ENCODE results near the gene LGI1. TPM values are rescaled to one million over a fixed set of nuclear protein-coding genes. Genes with fewer than 3 reads are reported as not detected.

The LGI1 gene
- polyA plus RNA-seq, 4 donors: 0.24 to 2.3 TPM; not detected in 2

DNA sequence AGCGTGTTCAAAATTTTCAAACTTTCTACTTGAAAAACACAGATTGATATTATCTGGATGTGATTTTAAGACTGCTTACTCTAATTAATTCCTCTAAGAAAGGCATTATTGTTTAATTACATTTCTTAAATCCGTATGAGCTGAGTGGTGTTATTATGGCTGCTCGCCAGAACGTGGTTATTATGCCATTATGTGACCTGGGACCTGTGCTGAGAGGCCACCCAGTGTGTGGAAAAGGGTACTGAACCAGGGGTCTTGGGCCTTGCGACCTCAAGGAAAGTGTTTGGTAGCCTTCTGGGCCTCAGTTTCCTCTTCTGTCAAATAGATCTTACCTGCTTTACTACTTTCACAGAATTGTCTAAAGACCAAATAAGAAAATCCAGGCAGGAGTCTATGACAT is 15.4 kb downstream of the LGI1 start:
- FAIRE-seq (no peak), DNase-seq (no peak)
- H3K9me3 ChIP-seq (ENCODE audit: control insufficient read depth in 2 of 2, insufficient read depth in 1 of 2, low read depth in 1 of 2, low read length in 1 of 2): no peaks in the 10 kb centered on the region
- H3K27ac ChIP-seq (ENCODE audit: low read depth in 1 of 3, low read length in 2 of 3): no peak overlapping the region
- no peak overlapping the region for H3K4me3 ChIP-seq (ENCODE audit: low read depth in 1 of 3, low read length in 3 of 3)
- H3K4me1 ChIP-seq (ENCODE audit: control insufficient read depth in 3 of 3, insufficient read depth in 2 of 3, low read depth in 1 of 3, low read length in 2 of 3): no peaks in the 10 kb centered on the region
- WGBS, 3 donors: 65 to 73% (median 68%) methylated on average over 5 of the region's 5 CpGs
- no peaks in the 10 kb centered on the region for H3K36me3 ChIP-seq (ENCODE audit: control insufficient read depth in 3 of 3, insufficient read depth in 2 of 3, low read depth in 1 of 3, low read length in 3 of 3)
- H3K27me3 ChIP-seq (ENCODE audit: control insufficient read depth in 3 of 3, insufficient read depth in 3 of 3, low read length in 3 of 3): peaks cover 0 to 2% (median 2%) of the 10 kb centered on the region in 3 donors

DNA sequence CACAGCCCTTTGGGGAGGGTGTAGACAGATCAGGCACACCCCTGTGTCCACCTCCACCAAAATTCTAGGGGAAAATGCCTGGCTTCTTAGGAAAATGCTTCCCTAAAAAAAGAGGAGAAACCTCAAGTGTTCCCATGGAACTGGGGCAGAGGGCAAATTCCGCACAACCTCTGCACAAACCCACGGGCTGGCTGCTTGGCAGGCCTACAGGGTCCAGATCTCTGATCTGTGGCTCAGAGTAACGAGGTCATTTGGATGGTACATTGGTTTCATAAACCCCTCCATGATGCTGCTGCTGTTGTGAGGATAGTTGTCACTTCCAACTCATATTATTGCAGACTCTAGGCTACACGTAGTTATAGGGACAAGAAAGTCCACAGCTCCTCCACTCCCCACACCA is 16.0 kb downstream of the LGI1 start:
- H3K27ac ChIP-seq (ENCODE audit: low read depth in 1 of 3, low read length in 2 of 3): no peak overlapping the region
- no peaks in the 10 kb centered on the region for H3K36me3 ChIP-seq (ENCODE audit: control insufficient read depth in 3 of 3, insufficient read depth in 2 of 3, low read depth in 1 of 3, low read length in 3 of 3)
- FAIRE-seq (no peak), DNase-seq (no peak)
- no peak overlapping the region for H3K4me3 ChIP-seq (ENCODE audit: low read depth in 1 of 3, low read length in 3 of 3)
- peaks cover 0 to 2% (median 2%) of the 10 kb centered on the region in 3 donors for H3K27me3 ChIP-seq (ENCODE audit: control insufficient read depth in 3 of 3, insufficient read depth in 3 of 3, low read length in 3 of 3)
- H3K9me3 ChIP-seq (ENCODE audit: control insufficient read depth in 2 of 2, insufficient read depth in 1 of 2, low read depth in 1 of 2, low read length in 1 of 2): no peaks in the 10 kb centered on the region
- WGBS, 3 donors: 39 to 67% (median 52%) methylated on average over 4 of the region's 4 CpGs
- H3K4me1 ChIP-seq (ENCODE audit: control insufficient read depth in 3 of 3, insufficient read depth in 2 of 3, low read depth in 1 of 3, low read length in 2 of 3): no peaks in the 10 kb centered on the region

DNA sequence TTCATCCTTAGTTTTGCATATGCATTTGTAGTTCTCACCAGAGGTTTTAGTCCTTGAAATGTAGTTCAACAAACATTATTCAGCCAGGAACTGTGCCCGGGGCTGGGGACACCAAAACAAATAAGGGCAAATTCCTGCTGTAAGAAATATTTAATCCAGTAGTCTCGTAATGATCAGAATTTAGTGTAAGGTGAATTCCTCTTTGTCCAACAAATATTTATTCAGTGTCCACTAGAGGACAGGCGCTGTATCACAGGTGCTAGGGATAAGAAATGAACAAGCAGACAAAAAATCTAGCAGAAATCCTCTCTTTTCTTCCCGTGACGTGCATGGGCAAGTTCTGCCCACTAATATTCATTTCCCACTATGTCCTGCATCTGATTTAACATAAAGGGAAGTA is 17.6 kb downstream of the LGI1 start:
- Histone ChIP-seq H3K36me3 (ENCODE audit: control insufficient read depth in 3 of 3, insufficient read depth in 2 of 3, low read depth in 1 of 3, low read length in 3 of 3) (no peaks in the 10 kb centered on the region), H3K27ac (ENCODE audit: low read depth in 1 of 3, low read length in 2 of 3) (no peak overlapping the region), H3K27me3 (ENCODE audit: control insufficient read depth in 3 of 3, insufficient read depth in 3 of 3, low read length in 3 of 3) (peaks cover 0 to 2% (median 0%) of the 10 kb centered on the region in 3 donors), H3K9me3 (ENCODE audit: control insufficient read depth in 2 of 2, insufficient read depth in 1 of 2, low read depth in 1 of 2, low read length in 1 of 2) (no peaks in the 10 kb centered on the region), H3K4me3 (ENCODE audit: low read depth in 1 of 3, low read length in 3 of 3) (no peak overlapping the region), H3K4me1 (ENCODE audit: control insufficient read depth in 3 of 3, insufficient read depth in 2 of 3, low read depth in 1 of 3, low read length in 2 of 3) (no peaks in the 10 kb centered on the region)
- WGBS, 3 donors: 64 to 77% (median 66%) methylated on average over 5 of the region's 5 CpGs
- DNase-seq (no peak), FAIRE-seq (no peak)

DNA sequence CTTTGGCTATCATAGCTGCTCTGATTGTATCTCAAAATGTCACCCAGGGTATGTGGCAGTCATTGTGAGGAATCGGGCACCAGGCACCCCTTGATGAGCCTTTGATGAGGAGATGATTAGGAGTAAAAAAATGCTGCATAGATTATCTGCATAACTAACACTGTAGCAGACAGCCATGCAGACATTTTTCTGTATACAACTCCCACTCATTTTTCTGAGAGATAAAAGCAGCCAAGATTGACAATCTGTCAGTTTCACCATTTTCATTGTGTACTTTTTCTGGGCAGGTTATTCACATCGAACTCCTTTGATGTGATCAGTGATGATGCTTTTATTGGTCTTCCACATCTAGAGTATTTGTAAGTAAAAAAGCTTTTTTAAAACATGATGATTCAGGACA is 19.4 kb downstream of the LGI1 start:
- Histone ChIP-seq H3K4me3 (ENCODE audit: low read depth in 1 of 3, low read length in 3 of 3) (no peak overlapping the region), H3K27me3 (ENCODE audit: control insufficient read depth in 3 of 3, insufficient read depth in 3 of 3, low read length in 3 of 3) (peaks cover 0 to 2% (median 0%) of the 10 kb centered on the region in 3 donors), H3K36me3 (ENCODE audit: control insufficient read depth in 3 of 3, insufficient read depth in 2 of 3, low read depth in 1 of 3, low read length in 3 of 3) (no peaks in the 10 kb centered on the region), H3K4me1 (ENCODE audit: control insufficient read depth in 3 of 3, insufficient read depth in 2 of 3, low read depth in 1 of 3, low read length in 2 of 3) (no peaks in the 10 kb centered on the region), H3K27ac (ENCODE audit: low read depth in 1 of 3, low read length in 2 of 3) (no peak overlapping the region), H3K9me3 (ENCODE audit: control insufficient read depth in 2 of 2, insufficient read depth in 1 of 2, low read depth in 1 of 2, low read length in 1 of 2) (no peaks in the 10 kb centered on the region)
- DNase-seq: no peak
- FAIRE-seq: no peak
- 52 to 64% (median 53%) methylated on average over 2 of the region's 2 CpGs for WGBS, 3 donors

DNA sequence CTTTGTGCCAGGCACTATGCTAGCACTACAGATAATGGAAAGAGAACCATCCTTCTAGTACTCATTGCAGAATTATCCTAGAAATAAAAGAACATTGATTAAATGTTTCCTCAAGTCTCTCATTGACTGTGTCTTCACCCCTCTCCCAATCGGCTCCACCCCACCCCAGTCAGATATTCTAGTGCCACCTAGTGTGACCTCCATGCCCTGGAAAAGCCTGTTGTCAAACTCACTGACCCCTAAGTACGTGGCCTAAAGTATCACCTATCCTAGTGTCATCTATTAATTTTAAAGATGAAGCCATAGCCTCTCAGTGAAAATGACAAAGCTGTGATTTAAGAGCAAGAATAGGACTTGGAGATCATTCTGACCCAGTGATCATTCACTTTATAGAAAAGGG is 26.3 kb downstream of the LGI1 start:
- no peaks in the 10 kb centered on the region for H3K36me3 ChIP-seq (ENCODE audit: control insufficient read depth in 3 of 3, insufficient read depth in 2 of 3, low read depth in 1 of 3, low read length in 3 of 3)
- WGBS, 3 donors: 44 to 59% (median 47%) methylated on average over 2 of the region's 2 CpGs
- no peak for FAIRE-seq

DNA sequence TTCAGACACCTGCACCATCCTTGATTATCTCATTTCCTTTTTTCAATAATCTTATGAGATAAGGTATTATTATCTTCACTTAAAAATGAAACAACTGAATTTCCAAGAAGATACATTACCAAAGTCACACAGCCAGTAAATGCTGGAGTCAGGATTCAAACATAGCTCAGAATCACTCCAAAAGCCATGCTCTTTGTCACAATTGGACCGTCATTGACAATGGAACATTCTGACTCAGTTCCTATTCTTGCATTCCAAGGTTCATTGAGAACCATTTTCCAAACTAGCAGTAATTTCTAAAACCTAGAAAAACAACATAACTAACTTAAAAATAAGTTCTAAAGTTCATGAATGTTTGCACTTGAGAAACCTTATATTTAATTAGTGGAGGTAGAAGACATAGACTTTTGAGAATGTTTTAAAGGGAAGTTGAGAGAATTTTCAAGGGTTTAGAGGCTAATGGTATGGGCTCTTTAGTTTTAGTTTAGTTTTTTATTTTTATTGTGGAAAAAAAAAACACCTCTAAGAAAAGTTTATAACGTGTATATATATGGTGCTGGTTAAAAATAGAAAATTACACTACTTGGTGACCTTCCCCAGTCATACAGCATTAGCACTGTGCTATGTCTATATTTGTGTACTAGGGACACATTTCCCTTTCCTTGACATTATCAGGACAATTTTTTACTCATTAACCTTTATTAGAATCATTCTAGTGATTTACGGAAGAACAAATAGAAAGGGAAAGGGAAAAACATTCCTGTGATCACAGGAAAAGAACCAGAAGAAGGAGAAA is 30.9 kb downstream of the LGI1 start:
- Histone ChIP-seq H3K36me3 (ENCODE audit: control insufficient read depth in 3 of 3, insufficient read depth in 2 of 3, low read depth in 1 of 3, low read length in 3 of 3) (no peaks in the 10 kb centered on the region), H3K4me3 (ENCODE audit: low read depth in 1 of 3, low read length in 3 of 3) (no peak overlapping the region), H3K27me3 (ENCODE audit: control insufficient read depth in 3 of 3, insufficient read depth in 3 of 3, low read length in 3 of 3) (peaks cover 0 to 2% (median 2%) of the 10 kb centered on the region in 3 donors), H3K27ac (ENCODE audit: low read depth in 1 of 3, low read length in 2 of 3) (no peak overlapping the region), H3K4me1 (ENCODE audit: control insufficient read depth in 3 of 3, insufficient read depth in 2 of 3, low read depth in 1 of 3, low read length in 2 of 3) (no peaks in the 10 kb centered on the region), H3K9me3 (ENCODE audit: control insufficient read depth in 2 of 2, insufficient read depth in 1 of 2, low read depth in 1 of 2, low read length in 1 of 2) (no peaks in the 10 kb centered on the region)
- FAIRE-seq: no peak
- DNase-seq: no peak
- WGBS, 3 donors: 60 to 65% (median 62%) methylated on average over 3 of the region's 3 CpGs

More for the DNA sequence above, 26.3 kb downstream of the LGI1 start:
- Histone ChIP-seq H3K27ac (ENCODE audit: low read depth in 1 of 3, low read length in 2 of 3) (no peak overlapping the region), H3K27me3 (ENCODE audit: control insufficient read depth in 3 of 3, insufficient read depth in 3 of 3, low read length in 3 of 3) (peaks cover 0 to 2% (median 2%) of the 10 kb centered on the region in 3 donors), H3K9me3 (ENCODE audit: control insufficient read depth in 2 of 2, insufficient read depth in 1 of 2, low read depth in 1 of 2, low read length in 1 of 2) (no peaks in the 10 kb centered on the region), H3K4me3 (ENCODE audit: low read depth in 1 of 3, low read length in 3 of 3) (no peak overlapping the region), H3K4me1 (ENCODE audit: control insufficient read depth in 3 of 3, insufficient read depth in 2 of 3, low read depth in 1 of 3, low read length in 2 of 3) (no peaks in the 10 kb centered on the region)
- no peak for DNase-seq

DNA sequence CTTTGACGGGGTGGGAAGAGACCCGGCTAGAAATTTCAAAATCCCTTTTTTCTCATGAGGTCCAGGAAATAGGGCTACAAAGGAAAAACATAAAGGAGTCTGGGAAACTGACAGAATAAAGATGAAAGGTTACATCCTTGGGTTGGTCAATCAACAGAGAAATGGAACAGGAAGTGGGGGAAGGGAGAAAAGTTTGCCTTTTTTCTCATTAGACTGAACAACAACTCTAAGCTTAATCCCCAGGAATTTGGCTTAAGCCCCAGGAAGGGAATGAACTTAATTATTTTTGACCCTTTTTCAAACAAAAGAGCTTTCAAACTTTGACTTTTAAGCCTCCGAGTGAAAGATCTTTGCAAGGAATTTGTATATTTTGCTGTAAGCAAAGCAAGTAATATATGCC is 32.7 kb downstream of the LGI1 start:
- no peaks in the 10 kb centered on the region for H3K9me3 ChIP-seq (ENCODE audit: control insufficient read depth in 2 of 2, insufficient read depth in 1 of 2, low read depth in 1 of 2, low read length in 1 of 2)
- no peak overlapping the region for H3K27ac ChIP-seq (ENCODE audit: low read depth in 1 of 3, low read length in 2 of 3)
- no peaks in the 10 kb centered on the region for H3K27me3 ChIP-seq (ENCODE audit: control insufficient read depth in 3 of 3, insufficient read depth in 3 of 3, low read length in 3 of 3)
- no peak for FAIRE-seq
- DNase-seq: no peak
- WGBS, 3 donors: 59 to 85% (median 82%) methylated on average over 3 of the region's 3 CpGs
- no peaks in the 10 kb centered on the region for H3K36me3 ChIP-seq (ENCODE audit: control insufficient read depth in 3 of 3, insufficient read depth in 2 of 3, low read depth in 1 of 3, low read length in 3 of 3)
- no peak overlapping the region for H3K4me3 ChIP-seq (ENCODE audit: low read depth in 1 of 3, low read length in 3 of 3)
- H3K4me1 ChIP-seq (ENCODE audit: control insufficient read depth in 3 of 3, insufficient read depth in 2 of 3, low read depth in 1 of 3, low read length in 2 of 3): no peaks in the 10 kb centered on the region

DNA sequence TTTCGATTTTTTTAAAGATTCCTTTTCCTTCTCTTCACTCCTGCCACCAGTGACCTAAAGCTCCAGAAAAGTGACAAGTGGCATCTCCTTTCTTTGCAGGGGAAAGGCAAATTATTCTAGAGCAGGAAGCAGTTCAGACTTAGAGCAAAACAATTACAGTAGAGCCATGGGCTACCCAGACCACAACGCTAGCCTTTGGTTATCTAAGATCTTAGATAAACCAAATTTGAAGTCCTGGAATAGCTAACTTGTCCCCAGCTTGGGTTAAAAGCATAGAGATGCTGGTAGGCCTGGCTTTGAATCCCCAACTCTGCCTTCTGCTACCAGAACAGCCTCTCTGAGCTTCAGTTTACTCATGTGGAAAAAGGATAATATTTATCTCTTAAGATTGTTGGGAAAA is 38.4 kb downstream of the LGI1 start:
- FAIRE-seq (no peak), DNase-seq (no peak)
- 72 to 82% (median 73%) methylated on average over 2 of the region's 2 CpGs for WGBS, 3 donors

DNA sequence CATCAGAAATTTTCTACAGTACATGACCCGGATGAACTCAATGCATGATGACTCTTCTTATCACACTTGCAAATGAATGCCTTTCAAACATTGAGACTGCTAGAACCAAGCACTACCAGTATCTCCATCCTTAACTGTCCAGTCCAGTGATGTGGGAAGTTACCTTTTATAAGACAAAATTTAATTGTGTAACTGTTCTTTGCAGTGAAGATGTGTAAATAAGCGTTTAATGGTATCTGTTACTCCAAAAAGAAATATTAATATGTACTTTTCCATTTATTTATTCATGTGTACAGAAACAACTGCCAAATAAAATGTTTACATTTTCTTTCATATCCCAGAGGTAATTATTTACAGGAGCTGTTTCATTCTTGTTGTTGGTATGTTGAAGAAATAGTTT is 40.1 kb downstream of the LGI1 start:
- 78 to 83% (median 80%) methylated on average over 2 of the region's 2 CpGs for WGBS, 3 donors
- DNase-seq: no peak
- peak; percentile 33 for FAIRE-seq

More for the DNA sequence above, 38.4 kb downstream of the LGI1 start:
- no peaks in the 10 kb centered on the region for H3K4me1 ChIP-seq (ENCODE audit: control insufficient read depth in 3 of 3, insufficient read depth in 2 of 3, low read depth in 1 of 3, low read length in 2 of 3)
- H3K4me3 ChIP-seq (ENCODE audit: low read depth in 1 of 3, low read length in 3 of 3): no peak overlapping the region
- H3K9me3 ChIP-seq (ENCODE audit: control insufficient read depth in 2 of 2, insufficient read depth in 1 of 2, low read depth in 1 of 2, low read length in 1 of 2): no peaks in the 10 kb centered on the region
- no peaks in the 10 kb centered on the region for H3K36me3 ChIP-seq (ENCODE audit: control insufficient read depth in 3 of 3, insufficient read depth in 2 of 3, low read depth in 1 of 3, low read length in 3 of 3)
- no peak overlapping the region for H3K27ac ChIP-seq (ENCODE audit: low read depth in 1 of 3, low read length in 2 of 3)
- peaks cover 0 to 3% (median 0%) of the 10 kb centered on the region in 3 donors for H3K27me3 ChIP-seq (ENCODE audit: control insufficient read depth in 3 of 3, insufficient read depth in 3 of 3, low read length in 3 of 3)

More for the DNA sequence above, 40.1 kb downstream of the LGI1 start:
- Histone ChIP-seq H3K4me3 (ENCODE audit: low read depth in 1 of 3, low read length in 3 of 3) (no peak overlapping the region), H3K27me3 (ENCODE audit: control insufficient read depth in 3 of 3, insufficient read depth in 3 of 3, low read length in 3 of 3) (peaks cover 0 to 3% (median 0%) of the 10 kb centered on the region in 3 donors), H3K4me1 (ENCODE audit: control insufficient read depth in 3 of 3, insufficient read depth in 2 of 3, low read depth in 1 of 3, low read length in 2 of 3) (no peaks in the 10 kb centered on the region), H3K36me3 (ENCODE audit: control insufficient read depth in 3 of 3, insufficient read depth in 2 of 3, low read depth in 1 of 3, low read length in 3 of 3) (no peaks in the 10 kb centered on the region), H3K27ac (ENCODE audit: low read depth in 1 of 3, low read length in 2 of 3) (no peak overlapping the region), H3K9me3 (ENCODE audit: control insufficient read depth in 2 of 2, insufficient read depth in 1 of 2, low read depth in 1 of 2, low read length in 1 of 2) (no peaks in the 10 kb centered on the region)
